IMR-90 (cell line): ENCODE results near the gene SAP30BP. TPM values are rescaled to one million over a fixed set of nuclear protein-coding genes. Genes with fewer than 3 reads are reported as not detected.

Experiments used
- ATAC-seq: fragments of 200-7000 bp; cut with Tn5 transposase; 2 replicates; pipeline ENCODE4 v1.9.1; 2020; ENCODE audit warnings: low read depth, mild to moderate bottlenecking, moderate library complexity
- BruUV-seq: library from RNA; stranded (reverse); fragments of 400-500 nt; replicated peaks from 2 replicates; lab custom pipeline; 2021; lab: Mats Ljungman, UMichigan
- CTCF ChIA-PET: fragments of 300-600 bp; formaldehyde crosslinking; extraction: SDS; loops from one replicate; lab custom pipeline; 2021; ENCODE audit warnings: antibody characterized with exemption; lab: Yijun Ruan, JAX
- POLR2A ChIA-PET: fragments of 300-600 bp; sonication (Branson Sonifier 250); formaldehyde crosslinking; loops from one replicate; lab custom pipeline; 2022; ENCODE audit warnings: antibody characterized with exemption; ENCODE audit not compliant: unreplicated experiment; lab: Charles Lee
- DNase-seq: peaks from one replicate; pipeline ENCODE4 v3.0.0; 2013
- H2AFZ ChIP-seq: replicated peaks from 2 replicates; pipeline ENCODE3; 2013; ENCODE audit warnings: low read length, mild to moderate bottlenecking; ENCODE audit not compliant: poor library complexity
- H2AK5ac ChIP-seq: 2 replicates; pipeline ENCODE4 v1.6.1; 2013; ENCODE audit warnings: low read depth, low read length, inconsistent platforms
- H2AK9ac ChIP-seq: replicated peaks from 2 replicates; pipeline ENCODE3; 2013; ENCODE audit warnings: mild to moderate bottlenecking, low read depth, low read length, moderate library complexity; ENCODE audit not compliant: poor library complexity
- H2BK120ac ChIP-seq: 2 replicates; pipeline ENCODE4 v1.6.1; 2013; ENCODE audit warnings: low read depth, low read length, inconsistent platforms
- H2BK15ac ChIP-seq: 3 replicates; pipeline ENCODE4 v1.6.1; 2013; ENCODE audit warnings: low read depth, low read length, inconsistent platforms
- H2BK20ac ChIP-seq: 2 replicates; pipeline ENCODE4 v1.6.1; 2013; ENCODE audit warnings: low read depth, mild to moderate bottlenecking, inconsistent platforms, low read length, moderate library complexity
- H2BK5ac ChIP-seq: 2 replicates; pipeline ENCODE4 v1.6.1; 2013; ENCODE audit warnings: mild to moderate bottlenecking, low read depth, low read length, inconsistent platforms; ENCODE audit not compliant: poor library complexity, severe bottlenecking
- H3K14ac ChIP-seq: replicated peaks from 2 replicates; pipeline ENCODE4 v1.6.1; 2013; ENCODE audit warnings: low read depth, low read length, inconsistent platforms
- H3K18ac ChIP-seq: 2 replicates; pipeline ENCODE4 v1.6.1; 2013; ENCODE audit warnings: low read depth, low read length, control low read depth
- H3K23ac ChIP-seq: 2 replicates; pipeline ENCODE4 v1.6.1; 2013; ENCODE audit warnings: low read depth, low read length, inconsistent platforms
- H3K27ac ChIP-seq: 2 replicates; pipeline ENCODE4 v1.5.1; 2013; ENCODE audit warnings: mild to moderate bottlenecking, control low read depth, low read length; ENCODE audit not compliant: insufficient read depth
- H3K27me3 ChIP-seq: 2 replicates; pipeline ENCODE4 v1.6.1; 2013; ENCODE audit warnings: low read length; ENCODE audit not compliant: control insufficient read depth, insufficient read depth
- H3K36me3 ChIP-seq: 2 replicates; pipeline ENCODE4 v1.6.1; 2013; ENCODE audit warnings: low read length, mixed read lengths; ENCODE audit not compliant: control insufficient read depth, insufficient read depth
- H3K4ac ChIP-seq: 2 replicates; pipeline ENCODE4 v1.6.1; 2013; ENCODE audit warnings: low read depth, low read length, inconsistent platforms
- H3K4me1 ChIP-seq: 2 replicates; pipeline ENCODE4 v1.6.1; 2013; ENCODE audit warnings: low read length, mixed read lengths; ENCODE audit not compliant: control insufficient read depth, insufficient read depth
- H3K4me2 ChIP-seq: 2 replicates; pipeline ENCODE4 v1.6.1; 2013; ENCODE audit warnings: low read depth, mild to moderate bottlenecking, control low read depth, low read length, moderate library complexity
- H3K4me3 ChIP-seq: 2 replicates; pipeline ENCODE4 v1.5.1; 2013; ENCODE audit warnings: low read depth, mild to moderate bottlenecking, control low read depth, low read length, moderate library complexity; ENCODE audit not compliant: insufficient read depth
- H3K56ac ChIP-seq: 2 replicates; pipeline ENCODE4 v1.6.1; 2013; ENCODE audit warnings: low read length, inconsistent platforms; ENCODE audit not compliant: insufficient read depth; ENCODE audit errors: extremely low read depth
- H3K79me1 ChIP-seq, 2 experiments: 2 replicates each; pipeline ENCODE4 v1.6.1; 2013; ENCODE audit warnings: low read length in 2 of 2, inconsistent platforms in 1 of 2, low read depth in 1 of 2
- H3K9ac ChIP-seq: 2 replicates; pipeline ENCODE4 v1.6.1; 2013; ENCODE audit warnings: low read depth, low read length, control low read depth
- H3K9me1 ChIP-seq: 2 replicates; pipeline ENCODE4 v1.6.1; 2013; ENCODE audit warnings: low read length, inconsistent platforms; ENCODE audit not compliant: insufficient read depth
- H3K9me3 ChIP-seq: 2 replicates; pipeline ENCODE4 v1.6.1; 2013; ENCODE audit warnings: low read length; ENCODE audit not compliant: control insufficient read depth, insufficient read depth
- H4K20me1 ChIP-seq: 2 replicates; pipeline ENCODE4 v1.6.1; 2013; ENCODE audit warnings: low read length, inconsistent platforms; ENCODE audit not compliant: insufficient read depth
- H4K5ac ChIP-seq: 2 replicates; pipeline ENCODE4 v1.6.1; 2013; ENCODE audit warnings: mild to moderate bottlenecking, low read depth, low read length, control low read depth
- H4K8ac ChIP-seq, 2 experiments: 2 replicates each; pipeline ENCODE4 v1.6.1; 2013; ENCODE audit warnings: low read depth in 2 of 2, low read length in 2 of 2, control low read depth in 1 of 2, inconsistent platforms in 1 of 2
- H4K91ac ChIP-seq: 2 replicates; pipeline ENCODE4 v1.6.1; 2013; ENCODE audit warnings: low read depth, low read length, inconsistent platforms; ENCODE audit not compliant: insufficient read depth
- BHLHE40 ChIP-seq: fragments of 150-350 bp; IDR thresholded peaks from 2 replicates; pipeline ENCODE4 v1.6.1; 2016; ENCODE audit warnings: mild to moderate bottlenecking, low read depth, low read length
- CEBPB ChIP-seq: IDR thresholded peaks from 2 replicates; pipeline ENCODE4 v1.6.1; 2012; ENCODE audit warnings: low read depth, low read length, improper control_type of control experiment
- CHD1 ChIP-seq: IDR thresholded peaks from 2 replicates; pipeline ENCODE4 v1.6.1; 2012; ENCODE audit warnings: low read depth, low read length, improper control_type of control experiment
- FOS ChIP-seq: fragments of 150-350 bp; IDR thresholded peaks from 2 replicates; pipeline ENCODE4 v1.6.1; 2016; ENCODE audit warnings: low read depth, low read length
- MAFK ChIP-seq: IDR thresholded peaks from 2 replicates; pipeline ENCODE4 v1.6.1; 2012; ENCODE audit warnings: low read depth, low read length, improper control_type of control experiment
- MAZ ChIP-seq: IDR thresholded peaks from 2 replicates; pipeline ENCODE4 v1.6.1; 2012; ENCODE audit warnings: low read depth, mild to moderate bottlenecking, low read length, improper control_type of control experiment, moderate library complexity, borderline replicate concordance
- MXI1 ChIP-seq: IDR thresholded peaks from 2 replicates; pipeline ENCODE4 v1.6.1; 2012; ENCODE audit warnings: low read depth, mild to moderate bottlenecking, low read length, moderate library complexity, borderline replicate concordance
- NFE2L2 ChIP-seq: fragments of 150-350 bp; IDR thresholded peaks from 2 replicates; pipeline ENCODE4 v1.6.1; 2016; ENCODE audit warnings: low read depth, mild to moderate bottlenecking, low read length
- POLR2A ChIP-seq: IDR thresholded peaks from 2 replicates; pipeline ENCODE4 v1.6.1; 2012; ENCODE audit warnings: mild to moderate bottlenecking, low read depth, low read length
- RAD21 ChIP-seq: IDR thresholded peaks from 2 replicates; pipeline ENCODE4 v1.6.1; 2012; ENCODE audit warnings: low read length, improper control_type of control experiment
- RCOR1 ChIP-seq: IDR thresholded peaks from 2 replicates; pipeline ENCODE4 v1.6.1; 2012; ENCODE audit warnings: mild to moderate bottlenecking, low read length, improper control_type of control experiment; ENCODE audit not compliant: insufficient replicate concordance
- RFX5 ChIP-seq: IDR thresholded peaks from 2 replicates; pipeline ENCODE4 v1.8.0; 2012; ENCODE audit warnings: low read depth, mild to moderate bottlenecking, low read length, moderate library complexity
- SMC3 ChIP-seq: fragments of 150-350 bp; IDR thresholded peaks from 2 replicates; pipeline ENCODE4 v1.6.1; 2016; ENCODE audit warnings: low read depth, mild to moderate bottlenecking, antibody characterized with exemption, low read length, moderate library complexity
- WGBS, 2 experiments: methylation state at CpG; one replicate each; pipeline versions ENCODE4 v1.1.5 to v1.1.7; 2013; ENCODE audit warnings: missing lambda C conversion rate in 2 of 2; ENCODE audit not compliant: insufficient read length in 1 of 2; ENCODE audit errors: extremely low coverage in 2 of 2; 5-methylcytosine and 5-hydroxymethylcytosine counted together
- dilution Hi-C: fragments of 300-500 bp; cut with HindIII; formaldehyde crosslinking; loops from one replicate; pipeline ENCODE4 v1.14.3; 2018; ENCODE audit warnings: low sequenced_read_pairs; ENCODE audit not compliant: unreplicated experiment
- in situ Hi-C: fragments of 300-500 bp; cut with MboI; formaldehyde crosslinking; loops from 3 replicates; pipeline ENCODE4 v1.14.3; 2019; ENCODE audit warnings: low sequenced_read_pairs, inconsistent platforms, mixed read lengths
- intact Hi-C: fragments of 100-400 bp; cut with micrococcal nuclease; formaldehyde crosslinking; loops from 2 replicates; pipeline ENCODE4 v1.10.0; 2022
- polyA plus RNA-seq, 3 experiments: library from polyadenylated mRNA; depleted of rRNA; stranded (reverse); fragments of >200 nt; gene quantifications; 2 replicates each; pipeline ENCODE4 v1.2.3, GENCODE V29; 2012; ENCODE audit warnings: low replicate concordance in 1 of 3
- total RNA-seq: library from RNA; depleted of rRNA; stranded (reverse); fragments of >200 nt; gene quantifications from 2 replicates; pipeline ENCODE4 v1.2.3, GENCODE V29; 2012
- TF ChIP-seq, protein P1 (sequence below): fragments of 150-350 bp; IDR thresholded peaks from 2 replicates; pipeline ENCODE4 v1.6.1; 2017; ENCODE audit warnings: mild to moderate bottlenecking, antibody characterized with exemption, low read length, low read depth
- TF ChIP-seq, protein P2 (sequence below): conservative IDR thresholded peaks from 2 replicates; pipeline ENCODE4 v1.5.1; 2012; ENCODE audit warnings: mild to moderate bottlenecking, low read depth, low read length, improper control_type of control experiment
- TF ChIP-seq, protein P3 (sequence below): fragments of 150-350 bp; IDR thresholded peaks from 2 replicates; pipeline ENCODE4 v1.6.1; 2016; ENCODE audit warnings: low read depth, mild to moderate bottlenecking, low read length, moderate library complexity, borderline replicate concordance

Gene SAP30BP
- total and polyA plus RNA-seq, 2 of the 4 experiments (the other 2 are of a cell fraction), result 70.4 to 139 TPM

DNA sequence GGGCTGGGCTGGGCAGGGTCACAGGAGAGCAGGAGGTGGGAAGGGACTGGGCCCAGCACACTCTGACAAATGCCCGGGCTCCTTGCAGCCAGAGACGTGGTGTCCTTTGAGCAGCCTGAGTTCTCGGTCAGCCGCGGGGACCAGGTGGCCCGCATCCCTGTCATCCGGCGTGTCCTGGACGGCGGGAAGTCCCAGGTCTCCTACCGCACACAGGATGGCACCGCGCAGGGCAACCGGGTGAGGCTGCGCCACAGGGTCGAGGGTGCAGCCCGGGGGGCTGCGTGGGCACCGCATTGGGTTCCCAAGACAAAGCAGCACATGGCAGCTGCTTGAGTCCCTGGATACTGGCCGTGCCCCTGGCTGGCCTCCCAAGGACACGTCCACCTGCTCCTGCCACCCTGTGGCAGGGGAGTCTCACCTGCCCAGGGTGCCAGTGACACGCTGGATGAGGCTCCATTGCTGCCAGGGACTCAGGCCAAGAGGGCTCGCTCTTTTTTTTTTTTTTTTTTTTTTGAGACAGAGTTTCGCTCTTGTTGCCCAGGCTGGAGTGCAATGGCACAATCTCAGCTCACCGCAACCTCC is 76.6 kb downstream of the SAP30BP start:
- dilution Hi-C loops (no loop called here), in situ Hi-C loops (loop anchor here (10.0 kb wide), 1 partner anchor 319 kb away; no protein-coding TSS in a partner anchor), intact Hi-C loops (no loop called here)
- Histone ChIP-seq H2BK15ac (no peak overlapping the region), H3K4me2 (no peak overlapping the region), H2BK20ac (no peak overlapping the region), H2AFZ (no peak overlapping the region), H4K8ac (no peak overlapping the region), H3K9me3 (no peaks in the 10 kb centered on the region), H3K36me3 (no peaks in the 10 kb centered on the region), H3K4ac (no peak overlapping the region), H4K5ac (no peak overlapping the region), H4K20me1 (no peaks in the 10 kb centered on the region), H2AK5ac (no peak overlapping the region), H3K56ac (no peak overlapping the region), H4K91ac (no peak overlapping the region), H3K4me1 (no peaks in the 10 kb centered on the region), H2BK5ac (no peak overlapping the region), H3K18ac (no peak overlapping the region), H3K9me1 (no peaks in the 10 kb centered on the region), H3K27me3 (peaks cover 2% of the 10 kb centered on the region; the same call in 1 of the 2 replicates), H3K79me1 (no peaks in the 10 kb centered on the region), H3K23ac (no peak overlapping the region), H3K9ac (no peak overlapping the region), H3K14ac (no peak overlapping the region), H3K27ac (no peak overlapping the region), H2BK120ac (no peak overlapping the region), H3K4me3 (no peak overlapping the region), H2AK9ac (no peak overlapping the region)
- BruUV-seq, result no TSS peak
- ATAC-seq, result no peak
- WGBS, 2 experiments, result 86% methylated on average over 21 of the region's 25 CpGs; no CpG with 5 or more reads in 1 of the 2 experiments
- CTCF ChIA-PET, result no interaction called here
- no peak for TF ChIP-seq SMC3
- TF ChIP-seq MAFK, result no peak
- no peak for TF ChIP-seq MXI1
- no peak for TF ChIP-seq RCOR1
- TF ChIP-seq, protein P1, sequence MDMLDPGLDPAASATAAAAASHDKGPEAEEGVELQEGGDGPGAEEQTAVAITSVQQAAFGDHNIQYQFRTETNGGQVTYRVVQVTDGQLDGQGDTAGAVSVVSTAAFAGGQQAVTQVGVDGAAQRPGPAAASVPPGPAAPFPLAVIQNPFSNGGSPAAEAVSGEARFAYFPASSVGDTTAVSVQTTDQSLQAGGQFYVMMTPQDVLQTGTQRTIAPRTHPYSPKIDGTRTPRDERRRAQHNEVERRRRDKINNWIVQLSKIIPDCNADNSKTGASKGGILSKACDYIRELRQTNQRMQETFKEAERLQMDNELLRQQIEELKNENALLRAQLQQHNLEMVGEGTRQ, result no peak
- TF ChIP-seq, protein P2, sequence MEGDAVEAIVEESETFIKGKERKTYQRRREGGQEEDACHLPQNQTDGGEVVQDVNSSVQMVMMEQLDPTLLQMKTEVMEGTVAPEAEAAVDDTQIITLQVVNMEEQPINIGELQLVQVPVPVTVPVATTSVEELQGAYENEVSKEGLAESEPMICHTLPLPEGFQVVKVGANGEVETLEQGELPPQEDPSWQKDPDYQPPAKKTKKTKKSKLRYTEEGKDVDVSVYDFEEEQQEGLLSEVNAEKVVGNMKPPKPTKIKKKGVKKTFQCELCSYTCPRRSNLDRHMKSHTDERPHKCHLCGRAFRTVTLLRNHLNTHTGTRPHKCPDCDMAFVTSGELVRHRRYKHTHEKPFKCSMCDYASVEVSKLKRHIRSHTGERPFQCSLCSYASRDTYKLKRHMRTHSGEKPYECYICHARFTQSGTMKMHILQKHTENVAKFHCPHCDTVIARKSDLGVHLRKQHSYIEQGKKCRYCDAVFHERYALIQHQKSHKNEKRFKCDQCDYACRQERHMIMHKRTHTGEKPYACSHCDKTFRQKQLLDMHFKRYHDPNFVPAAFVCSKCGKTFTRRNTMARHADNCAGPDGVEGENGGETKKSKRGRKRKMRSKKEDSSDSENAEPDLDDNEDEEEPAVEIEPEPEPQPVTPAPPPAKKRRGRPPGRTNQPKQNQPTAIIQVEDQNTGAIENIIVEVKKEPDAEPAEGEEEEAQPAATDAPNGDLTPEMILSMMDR, result no peak
- no peak for TF ChIP-seq RAD21
- no peak for TF ChIP-seq RFX5
- no peak for TF ChIP-seq NFE2L2
- TF ChIP-seq BHLHE40, result no peak
- no peak for TF ChIP-seq MAZ
- no peak for TF ChIP-seq FOS
- TF ChIP-seq CEBPB, result no peak
- TF ChIP-seq, protein P3, sequence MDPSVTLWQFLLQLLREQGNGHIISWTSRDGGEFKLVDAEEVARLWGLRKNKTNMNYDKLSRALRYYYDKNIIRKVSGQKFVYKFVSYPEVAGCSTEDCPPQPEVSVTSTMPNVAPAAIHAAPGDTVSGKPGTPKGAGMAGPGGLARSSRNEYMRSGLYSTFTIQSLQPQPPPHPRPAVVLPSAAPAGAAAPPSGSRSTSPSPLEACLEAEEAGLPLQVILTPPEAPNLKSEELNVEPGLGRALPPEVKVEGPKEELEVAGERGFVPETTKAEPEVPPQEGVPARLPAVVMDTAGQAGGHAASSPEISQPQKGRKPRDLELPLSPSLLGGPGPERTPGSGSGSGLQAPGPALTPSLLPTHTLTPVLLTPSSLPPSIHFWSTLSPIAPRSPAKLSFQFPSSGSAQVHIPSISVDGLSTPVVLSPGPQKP, result no peak
- TF ChIP-seq CHD1, result no peak
- no peak for TF ChIP-seq POLR2A
- POLR2A ChIA-PET, result no interaction called here
- no peak for DNase-seq
